Measurements from ENCODE around the gene PJA1. TPM values are rescaled to one million over a fixed set of nuclear protein-coding genes. Genes with fewer than 3 reads are reported as not detected.
A peak's percentile ranks its signal among the peaks of the same experiment; 100 is the strongest.

The PJA1 gene
- total RNA-seq, 1 experiment from 2014 or later = 14.4 TPM

GRCh38 chrX:69117876-69118526, 47.3 kb downstream of the PJA1 start:
- no peak for DNase-seq (ENCODE audit: low spot score)

- peak; percentile 38 for DNase-seq (ENCODE audit: low spot score)
These were observed 49.2 kb downstream of the PJA1 start for GRCh38 chrX:69116077-69116476.

GRCh38 chrX:69113723-69114122, 51.5 kb downstream of the PJA1 start:
- DNase-seq (ENCODE audit: low spot score) = no peak

Measured in HT-29 (cell line).